ENCODE data around the gene F13A1.
"Not testable (repeated sequence)": the region's sequence is repeated elsewhere in the genome, so short reads cannot be mapped to it uniquely, and the experiment has no call there.

Gene F13A1

DNA sequence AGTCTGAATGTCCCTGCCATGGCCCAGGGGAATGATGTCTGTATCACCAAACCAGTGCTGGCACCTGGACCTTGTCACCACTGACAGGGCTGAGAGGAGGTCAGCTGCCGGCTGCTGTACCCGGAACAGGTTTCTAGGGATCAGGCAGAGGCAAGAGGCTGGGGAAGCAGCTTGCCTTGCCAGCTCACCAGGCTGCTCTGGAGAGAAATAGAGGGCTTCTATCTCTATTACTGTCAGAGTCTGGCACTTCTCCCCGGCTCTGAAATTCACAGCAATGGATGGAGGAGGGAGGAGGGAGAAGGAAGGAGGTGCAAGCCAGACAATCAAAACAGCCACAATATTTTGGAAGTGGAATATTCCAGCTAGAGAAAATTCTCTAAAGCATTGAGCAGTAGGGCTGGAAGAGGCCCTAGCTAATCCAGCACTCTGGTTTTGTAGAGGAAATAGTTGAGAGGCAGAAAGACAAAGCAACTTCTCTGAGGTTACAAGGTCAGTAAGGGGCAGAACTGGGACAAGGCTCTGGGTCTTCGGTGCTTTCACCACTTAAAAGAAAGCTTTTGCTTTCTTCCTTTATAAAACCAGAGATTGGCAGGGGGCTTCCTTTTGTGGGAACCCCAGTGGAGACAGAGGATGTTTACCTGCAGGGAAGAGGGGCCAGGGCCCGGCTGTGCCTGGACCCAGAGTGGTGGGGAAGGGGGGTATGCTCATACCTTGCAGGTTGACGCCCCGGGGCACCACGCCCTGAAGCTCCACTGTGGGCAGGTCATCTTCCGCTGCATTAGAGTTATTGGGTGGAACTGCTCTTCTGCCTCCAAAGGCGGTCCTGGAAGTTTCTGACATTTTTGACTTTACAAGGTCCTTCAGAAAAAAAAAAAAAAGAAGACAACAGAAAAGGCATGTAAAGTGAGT lies 2.4 kb downstream of the F13A1 start:
- DNase-seq = no peak

DNA sequence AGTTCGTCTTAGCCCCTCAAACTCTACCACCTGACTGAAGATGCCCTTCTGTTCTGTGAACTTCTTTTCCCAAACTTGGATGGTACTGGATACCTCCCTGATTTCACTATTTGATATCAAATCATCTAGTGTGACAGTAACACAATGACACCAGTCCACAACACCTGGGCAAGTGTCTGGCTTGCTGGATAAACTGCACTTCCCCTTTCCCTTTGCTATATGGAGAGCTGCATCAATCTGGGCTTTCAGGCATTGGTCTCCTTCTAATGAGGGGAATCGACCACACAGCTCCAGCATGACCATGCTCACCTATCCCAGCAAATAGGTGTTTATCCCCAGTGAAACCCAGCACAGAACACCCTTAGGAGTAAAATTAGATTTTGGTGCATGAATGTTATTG lies 3.1 kb downstream of the F13A1 start:
- DNase-seq = no peak

DNA sequence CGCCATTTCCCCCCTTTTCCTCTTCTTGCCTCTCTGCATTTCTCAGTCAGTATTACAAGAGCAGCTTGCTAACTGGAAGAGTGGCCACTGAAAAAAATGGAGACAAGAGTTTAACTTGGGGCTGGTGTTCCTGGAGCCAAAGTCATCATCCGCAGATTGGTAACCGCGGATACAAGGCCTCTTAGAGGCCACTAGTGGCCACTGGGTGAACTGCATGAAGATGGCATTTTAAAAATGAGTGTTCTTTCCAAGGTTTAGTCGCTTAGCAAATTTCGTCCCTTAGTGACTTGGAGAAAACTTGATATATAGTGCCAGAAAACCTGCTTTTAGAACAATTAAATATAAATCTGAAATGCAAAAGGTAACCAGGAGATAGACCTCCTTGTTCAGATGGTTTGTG lies 4.8 kb downstream of the F13A1 start:
- no peak for DNase-seq

DNA sequence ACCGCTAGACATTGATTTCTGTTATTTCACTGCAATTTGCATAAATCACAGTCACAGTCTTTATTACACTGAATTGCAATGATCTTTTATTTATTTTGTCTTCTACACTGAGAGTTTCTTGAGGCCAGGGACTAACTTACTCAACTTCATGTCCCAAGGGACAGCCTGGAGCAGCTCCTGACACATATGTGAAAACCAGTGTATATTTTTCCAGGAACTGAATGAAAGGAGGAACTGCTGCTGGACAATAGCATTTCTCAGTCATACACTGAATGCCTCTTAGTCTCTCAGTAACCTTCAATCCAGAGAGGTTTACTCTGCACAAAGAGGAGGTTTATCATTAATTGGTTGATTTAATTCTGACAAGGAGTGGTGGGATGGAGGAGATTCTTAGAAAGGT lies 5.9 kb downstream of the F13A1 start:
- DNase-seq = no peak

DNA sequence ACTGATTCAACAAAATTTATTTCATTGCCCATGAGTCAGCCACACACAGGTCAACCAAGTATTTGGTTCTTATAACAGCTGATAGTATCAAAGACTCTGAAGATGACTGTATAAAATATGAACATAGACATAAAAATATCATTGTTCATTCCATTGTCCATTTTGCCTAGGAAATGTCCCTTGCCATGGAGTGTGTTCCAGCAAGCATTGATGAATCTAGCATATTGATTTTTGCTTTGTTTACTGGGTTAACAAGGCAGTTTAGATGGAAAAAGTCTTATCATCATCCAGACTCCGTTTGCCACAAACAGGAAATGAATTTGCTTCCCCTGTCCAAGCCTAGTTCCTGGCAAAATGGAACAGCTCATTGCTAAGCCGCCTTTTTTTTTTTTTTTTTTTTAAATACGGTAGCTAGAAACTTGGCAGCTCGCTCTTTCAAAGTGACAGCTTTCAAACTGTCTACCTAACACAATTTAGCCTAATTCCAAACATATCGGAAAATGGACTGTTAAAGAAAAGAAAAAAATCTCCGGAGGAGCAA lies 7.5 kb downstream of the F13A1 start:
- no peak for DNase-seq

DNA sequence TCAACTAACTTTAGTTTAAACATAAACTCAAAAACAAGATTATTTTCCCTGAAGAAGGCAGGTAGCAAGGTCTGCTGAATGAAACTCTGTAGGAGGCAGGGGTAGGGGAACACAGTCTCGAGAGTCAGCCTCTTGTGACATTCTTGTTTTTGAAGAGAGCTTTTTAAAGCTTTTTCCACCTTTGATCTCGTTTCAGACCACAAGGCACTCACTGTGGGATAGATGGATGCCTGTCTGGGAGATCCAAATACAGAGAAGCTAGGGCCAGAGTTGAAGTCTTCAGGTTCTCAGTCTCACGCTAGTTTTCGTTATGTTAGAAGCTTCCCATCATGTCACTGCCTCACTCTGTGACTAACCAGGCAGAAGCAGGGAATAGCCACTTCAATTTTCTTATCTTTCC lies 14.9 kb downstream of the F13A1 start:
- no peak for DNase-seq

DNA sequence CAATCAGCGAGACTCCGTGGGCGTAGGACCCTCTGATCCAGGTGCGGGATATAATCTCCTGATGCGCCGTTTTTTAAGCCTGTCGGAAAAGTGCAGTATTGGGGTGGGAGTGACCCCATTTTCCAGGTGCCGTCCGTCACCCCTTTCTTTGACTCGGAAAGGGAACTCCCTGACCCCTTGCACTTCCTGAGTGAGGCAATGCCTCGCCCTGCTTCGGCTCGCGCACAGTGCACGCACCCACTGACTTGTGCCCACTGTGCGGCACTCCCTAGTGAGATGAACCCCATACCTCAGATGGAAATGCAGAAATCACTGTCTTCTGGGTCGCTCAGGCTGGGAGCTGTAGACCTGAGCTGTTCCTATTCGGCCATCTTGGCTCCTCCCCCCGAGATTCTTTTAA lies 20.1 kb downstream of the F13A1 start:
- not testable (repeated sequence) for DNase-seq

DNA sequence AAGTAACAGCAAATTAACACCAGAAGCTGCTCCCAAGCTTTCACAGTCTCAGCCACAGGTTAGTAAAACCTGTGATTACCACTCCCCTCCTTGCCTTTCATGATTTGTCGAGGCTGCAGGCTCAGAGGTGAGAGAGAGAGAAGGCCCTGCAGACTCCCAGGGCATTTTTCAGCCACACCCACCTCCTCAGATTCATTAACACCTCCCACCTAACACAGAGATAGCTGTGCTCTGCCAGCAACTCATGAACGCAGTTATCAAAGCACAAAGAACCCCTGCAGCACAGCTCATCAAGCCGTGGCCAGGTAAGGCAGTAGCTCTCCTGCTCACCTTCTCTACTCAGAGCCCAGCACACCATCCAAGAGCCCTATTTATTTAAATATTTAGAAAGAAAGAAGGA lies 27.1 kb downstream of the F13A1 start:
- no peak for DNase-seq

DNA sequence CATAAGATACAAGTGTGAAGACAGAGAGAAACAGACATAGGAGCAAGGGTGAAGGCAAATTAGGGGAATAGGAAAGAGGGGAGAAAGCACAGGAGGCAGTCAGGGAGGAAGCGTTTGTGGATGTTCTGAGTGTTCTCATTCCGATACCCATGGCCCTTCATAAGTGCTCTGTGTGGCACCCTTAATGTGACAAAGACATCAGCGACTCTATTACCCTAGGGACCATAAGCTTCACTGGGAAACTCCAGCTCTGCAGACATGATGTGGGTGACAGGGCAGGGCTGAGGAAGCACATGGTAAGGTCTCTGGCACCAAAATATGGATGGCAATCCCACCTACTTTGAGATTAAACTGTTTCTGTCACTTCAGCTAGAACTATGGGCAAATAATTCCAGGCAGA lies 33.0 kb downstream of the F13A1 start:
- no peak for DNase-seq

DNA sequence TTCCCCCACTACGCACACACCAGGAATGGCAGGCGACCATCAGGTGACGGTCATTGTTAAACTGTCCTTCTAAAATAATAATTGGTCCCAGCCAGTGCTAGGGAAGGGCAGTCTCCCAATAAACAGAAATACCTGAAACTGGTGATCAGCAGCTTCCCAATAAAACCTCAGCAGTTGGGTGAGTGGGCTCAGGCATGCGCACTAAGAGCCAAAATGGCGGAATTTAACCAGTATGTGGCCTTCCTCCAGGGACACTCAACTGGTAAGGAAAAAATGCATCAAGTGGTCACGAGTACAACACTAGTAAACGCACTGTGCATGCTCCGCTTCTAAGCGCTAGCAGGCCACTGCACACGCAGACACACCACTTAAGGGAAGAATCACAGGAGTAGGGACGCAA lies 34.8 kb downstream of the F13A1 start:
- DNase-seq = no peak

DNA sequence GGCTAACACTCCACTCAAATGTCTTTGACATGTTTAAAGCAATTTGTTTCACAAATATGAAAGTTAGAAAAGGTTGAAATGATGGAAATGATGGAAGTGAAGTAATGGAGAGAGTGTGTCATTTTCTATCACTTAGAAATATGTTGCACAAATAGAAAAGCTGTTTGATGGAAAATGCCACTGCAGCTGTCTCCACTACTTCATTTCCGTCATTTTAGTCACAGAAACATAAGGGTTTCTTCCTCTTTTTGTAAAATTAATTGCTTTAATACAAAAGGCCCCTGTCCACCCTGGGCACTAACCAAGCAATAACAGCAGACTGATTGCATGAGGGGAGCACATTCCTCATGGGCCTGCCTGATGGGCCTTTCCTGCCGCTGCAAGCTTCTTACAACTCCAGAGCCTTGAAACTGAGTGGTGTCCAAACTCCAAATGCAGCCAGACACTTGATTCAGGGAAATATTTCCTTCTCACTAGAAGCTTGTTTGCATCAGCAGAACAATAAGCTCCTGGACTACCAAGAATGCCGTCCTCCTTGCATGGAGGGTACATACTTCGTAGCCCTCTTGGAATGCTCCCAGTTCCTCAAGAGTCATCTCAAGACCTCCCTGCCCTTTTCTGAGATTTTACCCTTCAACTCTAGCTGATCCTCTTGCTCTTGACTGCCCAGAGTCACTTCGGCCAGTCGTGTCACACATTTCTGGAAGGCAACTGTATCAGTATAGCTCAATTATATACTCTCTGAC lies 36.1 kb downstream of the F13A1 start:
- DNase-seq = no peak

DNA sequence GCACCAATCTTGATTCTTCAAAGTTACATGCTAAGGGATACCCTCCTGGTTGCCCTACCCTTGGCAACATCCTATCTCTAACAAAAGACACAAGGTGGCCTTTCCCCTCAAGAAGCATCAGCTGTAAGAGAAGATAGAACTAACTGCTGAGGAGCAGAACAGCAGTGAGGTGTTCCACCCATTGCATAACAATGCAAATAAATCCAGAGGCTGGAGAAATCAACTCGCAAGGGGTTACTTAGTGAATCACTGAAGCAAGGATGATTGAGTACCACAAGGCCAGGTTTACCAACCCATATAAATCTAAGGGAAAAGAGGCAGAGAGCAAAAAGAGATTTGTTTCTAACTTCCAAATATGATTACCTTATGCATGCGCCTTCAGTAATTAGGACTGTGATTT lies 36.7 kb downstream of the F13A1 start:
- DNase-seq = no peak

DNA sequence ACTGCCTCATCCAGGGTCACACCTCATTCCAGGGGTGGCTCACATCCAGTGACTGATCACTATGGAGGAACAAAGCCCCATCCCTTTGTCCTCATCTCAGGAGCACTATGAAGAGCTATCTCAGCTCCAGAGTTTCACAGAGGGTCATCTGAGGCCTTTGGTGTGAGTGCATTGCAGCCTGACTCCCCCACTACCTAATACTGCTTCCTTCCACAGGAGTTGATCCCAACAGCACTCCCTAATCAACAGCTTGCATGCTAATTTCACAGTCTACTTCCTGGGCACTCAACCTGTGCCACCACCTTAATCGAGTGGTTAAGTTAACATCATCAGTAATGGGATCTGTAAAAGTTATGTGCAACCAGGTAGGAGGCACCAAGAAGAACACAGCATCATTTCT lies 37.7 kb downstream of the F13A1 start:
- DNase-seq = no peak

DNA sequence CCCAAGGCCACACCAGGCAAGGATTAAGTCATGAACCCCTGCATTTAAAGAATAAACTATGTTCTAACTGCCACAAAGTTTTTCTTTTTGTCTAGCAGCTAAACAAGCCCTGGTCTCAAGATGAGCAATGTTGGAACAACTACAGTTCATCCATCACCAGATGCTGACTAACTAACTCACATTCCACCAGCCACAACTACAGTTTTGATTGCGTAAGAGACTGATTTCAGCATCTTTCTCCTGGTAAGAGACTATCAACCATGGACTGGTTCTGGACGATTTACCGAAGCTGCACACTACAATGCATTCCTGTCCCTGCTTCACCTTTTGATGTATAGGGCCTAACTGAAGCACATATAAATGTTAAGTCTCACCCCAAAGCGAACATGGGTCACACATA lies 43.0 kb downstream of the F13A1 start:
- DNase-seq = no peak

DNA sequence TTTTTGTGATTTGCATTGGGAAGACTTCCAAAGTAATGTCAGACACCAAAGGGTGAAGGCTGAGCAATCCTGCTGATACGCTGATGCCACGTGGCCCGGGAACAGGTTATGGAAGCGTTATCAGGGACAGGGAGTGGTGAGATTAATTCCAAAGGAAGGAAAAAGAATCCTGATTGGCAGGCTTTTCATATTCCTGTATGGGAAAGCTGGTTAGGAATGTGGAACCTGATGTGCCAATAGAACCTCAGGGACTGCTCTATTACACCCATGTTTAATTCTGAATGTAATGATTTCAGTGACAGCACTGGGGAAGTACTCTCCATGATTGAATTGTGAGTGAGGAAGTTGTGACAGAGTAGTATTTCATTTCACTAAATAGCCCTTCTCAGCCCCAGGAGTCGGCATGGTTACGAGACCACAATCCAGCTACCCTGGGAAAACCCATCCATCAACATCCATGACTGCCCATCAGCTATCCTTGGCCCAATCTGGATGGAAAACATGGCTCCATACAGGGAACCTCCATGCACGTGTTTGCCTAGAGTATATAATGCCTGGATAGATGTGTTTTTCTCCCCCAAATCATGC lies 49.4 kb downstream of the F13A1 start:
- DNase-seq = no peak

DNA sequence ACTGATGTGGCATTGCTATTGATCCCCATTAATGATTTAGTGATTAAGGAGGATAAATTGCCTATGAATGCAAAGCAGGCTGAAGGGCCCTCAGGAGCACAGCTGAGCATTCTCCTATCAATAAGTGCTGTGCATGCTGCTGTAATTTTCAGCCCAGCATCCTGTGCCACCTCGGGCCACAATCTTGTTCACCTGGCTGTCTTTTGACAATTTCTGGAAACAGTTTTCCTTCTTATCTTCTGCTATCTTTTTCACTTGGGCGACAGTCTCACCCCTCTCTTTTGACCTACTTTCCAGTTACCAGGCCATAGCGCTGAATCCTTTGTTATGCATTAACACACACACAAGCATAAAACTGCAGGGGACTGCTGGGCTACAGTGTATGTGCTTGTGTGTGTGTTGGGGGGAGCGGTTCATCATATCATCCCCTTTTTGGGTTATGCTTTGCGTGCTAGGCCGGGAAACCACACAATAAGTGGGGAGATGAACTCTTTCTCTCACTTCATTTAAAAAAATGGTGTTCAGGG lies 60.2 kb downstream of the F13A1 start:
- no peak for DNase-seq

DNA sequence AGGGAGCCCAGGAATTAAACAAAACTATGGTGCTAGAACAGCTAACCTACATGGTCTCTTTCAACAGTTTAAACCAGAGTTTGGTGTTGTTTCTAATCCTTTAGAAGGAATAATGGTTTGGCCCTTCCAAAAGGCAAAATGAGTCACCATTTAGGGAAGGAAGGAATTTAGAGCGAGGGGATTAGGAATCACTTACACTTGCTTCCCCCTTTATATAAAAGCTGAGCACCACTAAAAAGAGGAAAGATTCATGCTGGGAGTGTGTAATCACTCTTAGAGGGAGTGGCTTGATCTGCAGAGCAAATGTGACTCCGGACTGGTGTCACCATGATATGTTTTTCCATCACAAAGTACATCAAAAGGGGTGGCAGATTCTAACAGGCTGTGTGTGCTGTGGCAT lies 63.6 kb downstream of the F13A1 start:
- no peak for DNase-seq

DNA sequence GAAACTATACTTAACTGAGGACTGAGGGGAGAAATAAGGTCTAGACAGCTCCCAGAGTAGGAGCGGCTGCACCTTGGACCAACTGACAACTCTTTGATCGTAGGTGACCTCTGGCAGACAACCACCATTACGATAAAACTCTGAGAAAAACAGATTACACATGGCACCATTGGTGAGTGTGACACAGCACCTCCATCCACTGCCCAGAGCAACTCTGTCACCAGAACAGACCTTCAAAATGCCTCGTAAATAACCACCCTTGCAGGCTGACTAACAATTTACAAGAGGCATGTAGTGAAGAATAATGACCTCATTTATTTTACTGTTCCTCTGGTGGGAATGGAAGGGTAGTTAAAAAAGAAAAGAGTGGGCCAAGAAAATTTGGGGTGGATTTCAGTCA lies 64.2 kb downstream of the F13A1 start:
- no peak for DNase-seq

DNA sequence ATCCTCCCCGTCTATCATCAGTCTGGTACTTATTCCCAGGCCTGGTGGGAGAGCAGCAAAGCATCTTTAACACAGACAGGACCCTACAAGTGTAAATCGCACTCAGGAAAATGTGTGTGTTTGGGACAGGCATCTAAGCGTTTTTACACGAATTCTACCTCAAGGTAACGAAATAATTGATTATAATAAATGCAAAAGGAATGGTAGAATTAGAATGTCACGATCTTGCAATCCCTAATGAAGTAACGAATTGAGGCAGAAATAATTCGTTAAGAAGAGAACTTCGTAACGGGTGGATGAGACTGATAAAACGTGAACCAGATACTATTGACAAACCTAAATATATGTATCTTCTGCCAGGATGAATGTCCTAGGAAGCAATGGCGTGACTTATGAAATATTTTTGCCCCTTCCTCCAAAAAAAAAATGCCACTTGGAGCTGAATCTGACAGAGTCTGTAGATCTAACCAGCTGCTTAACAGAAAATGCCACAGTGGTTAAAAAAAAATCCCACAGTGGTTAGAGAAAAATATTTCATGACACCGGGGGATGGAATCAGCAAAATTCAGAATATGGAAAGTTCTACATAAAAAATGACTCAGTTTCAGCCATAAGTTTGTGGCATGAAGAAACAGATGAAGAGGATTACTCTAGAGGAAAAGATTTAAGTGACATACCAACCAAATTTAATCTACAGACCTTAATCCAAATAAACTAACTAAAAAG lies 68.7 kb downstream of the F13A1 start:
- no peak for DNase-seq

DNA sequence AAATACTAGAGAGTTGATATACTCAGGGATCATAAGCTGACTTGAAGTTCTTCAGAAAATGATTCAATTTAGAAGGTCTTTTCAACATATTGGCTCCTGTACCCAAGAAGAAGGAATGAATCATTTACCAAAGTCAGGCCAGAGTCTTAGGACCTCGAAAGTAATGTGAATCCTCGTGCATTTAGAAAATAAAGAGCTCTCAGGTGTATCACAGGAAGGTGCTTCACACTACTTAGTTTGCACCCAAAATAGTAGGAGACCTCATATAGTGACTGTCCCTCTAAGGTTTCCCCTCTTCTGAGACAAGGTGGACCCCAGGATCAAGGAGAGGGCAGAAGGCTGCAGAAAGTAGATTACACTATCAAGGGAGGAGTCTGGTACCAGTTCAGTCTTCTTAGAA lies 71.8 kb downstream of the F13A1 start:
- DNase-seq = no peak

DNA sequence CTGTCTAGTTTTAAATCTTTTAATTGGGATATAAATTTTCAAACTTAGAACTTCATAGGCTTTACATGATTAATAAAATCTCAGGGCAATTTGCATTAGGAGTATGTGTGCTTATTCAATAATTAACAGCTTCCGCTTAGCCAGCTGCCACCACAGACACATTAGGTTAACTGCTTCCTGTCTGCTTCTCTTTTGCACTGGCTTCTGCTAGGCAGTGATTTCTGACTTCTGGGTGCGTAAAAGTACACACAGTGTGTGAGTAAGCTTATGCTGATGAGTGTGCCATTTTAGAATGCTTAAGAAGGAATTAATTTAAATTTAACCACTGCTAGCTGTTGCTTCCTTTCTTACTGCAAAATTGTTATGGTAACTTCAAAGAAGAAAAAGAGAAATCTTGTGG lies 73.9 kb downstream of the F13A1 start:
- no peak for DNase-seq

DNA sequence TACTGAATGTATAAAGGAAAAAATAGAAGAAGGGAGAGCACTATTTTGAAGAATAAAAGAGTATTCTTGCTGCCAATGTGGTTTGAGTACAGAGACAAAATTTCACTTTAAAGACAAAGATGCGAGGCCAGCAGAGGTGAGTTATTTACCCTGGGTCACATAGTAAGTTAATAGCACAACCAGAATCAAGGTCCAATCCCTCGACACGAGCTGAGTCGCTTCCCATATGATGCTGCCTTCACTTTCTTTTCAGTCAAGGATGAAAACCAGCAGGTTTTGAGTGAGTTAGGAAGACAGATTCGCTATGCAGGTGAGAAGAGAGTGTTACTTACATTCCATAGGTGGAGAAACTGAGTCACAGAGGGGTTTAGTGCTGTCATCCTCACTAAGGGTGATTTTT lies 75.8 kb downstream of the F13A1 start:
- no peak for DNase-seq

DNA sequence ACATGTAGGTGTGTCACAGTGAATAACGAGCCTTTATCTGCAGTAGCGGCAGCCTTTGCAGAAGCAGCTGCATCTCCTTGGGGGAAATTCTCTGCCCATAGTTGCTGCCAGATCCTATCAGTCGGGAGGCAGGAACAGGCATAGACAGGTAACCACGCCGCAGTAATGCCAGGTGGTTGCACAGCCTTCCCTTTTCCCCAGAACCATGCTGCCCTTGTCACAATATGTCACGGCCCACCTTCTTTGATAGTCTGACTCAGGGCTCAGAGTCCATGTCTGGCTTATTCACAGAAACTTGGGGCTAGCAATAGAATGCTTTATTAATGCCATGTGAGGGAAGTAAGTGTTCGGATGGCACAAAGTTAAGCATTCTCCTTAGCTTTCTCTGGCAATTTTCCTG lies 76.6 kb downstream of the F13A1 start:
- DNase-seq = no peak

Data from cortex of kidney (tissue), 1 donor.